T-cell (primary cell): ENCODE results near the gene DPP6. TPM values are rescaled to one million over a fixed set of nuclear protein-coding genes. Genes with fewer than 3 reads are reported as not detected.

ENCODE experiments used
- ATAC-seq, 4 experiments: fragments of 200-7000 bp in 3 of 4; fragments of 150-1000 bp in 1 of 4; cut with Tn5 transposase; replicated peaks in 1 of 4; 1 replicate in 3 of 4; 2 replicates in 1 of 4; pipeline ENCODE4 v1.10.0; 2021; ENCODE audit warnings: moderate library complexity in 3 of 4, mild to moderate bottlenecking in 2 of 4, moderate number of reproducible peaks in 1 of 4
- CTCF ChIA-PET, 2 donors: fragments of 300-600 bp; sonication (Branson Sonifier 250); formaldehyde crosslinking; loops; one replicate each; lab custom pipeline; 2022; ENCODE audit warnings: antibody characterized with exemption in 2 of 2; lab: Charles Lee
- POLR2A ChIA-PET, 2 donors: fragments of 300-600 bp; sonication (Branson Sonifier 250); formaldehyde crosslinking; loops; one replicate each; lab custom pipeline; 2022; ENCODE audit warnings: antibody characterized with exemption in 2 of 2; lab: Charles Lee
- DNase-seq, 35 experiments: peaks; one replicate each; pipeline versions ENCODE4 v3.0.0 to v3.0.0-alpha.2; 2013 to 2023
- H3K27ac ChIP-seq: one replicate; pipeline ENCODE4 v1.5.1; 2013; ENCODE audit warnings: low read length
- H3K27me3 ChIP-seq, 2 experiments: replicated peaks in 1 of 2; 1 replicate in 1 of 2; 2 replicates in 1 of 2; pipeline versions ENCODE4 v1.6.1 to v1.7.0; 2013; ENCODE audit warnings: low read length in 1 of 2, mixed read lengths in 1 of 2; ENCODE audit not compliant: control insufficient read depth in 2 of 2, insufficient read depth in 2 of 2; ENCODE audit errors: extremely low read depth in 1 of 2
- H3K36me3 ChIP-seq, 2 donors: 1 replicate in 1 of 2; 2 replicates in 1 of 2; pipeline versions ENCODE4 v1.6.1 to v1.7.0; 2013; ENCODE audit warnings: low read length in 1 of 2; ENCODE audit not compliant: control insufficient read depth in 2 of 2, insufficient read depth in 1 of 2; ENCODE audit errors: extremely low read depth in 1 of 2
- H3K4me1 ChIP-seq, 2 experiments: 1 replicate in 1 of 2; 2 replicates in 1 of 2; pipeline versions ENCODE4 v1.6.1 to v1.7.0; 2013; ENCODE audit warnings: low read length in 2 of 2, mixed read lengths in 1 of 2; ENCODE audit not compliant: insufficient read depth in 2 of 2, control insufficient read depth in 1 of 2; ENCODE audit errors: extremely low read depth in 1 of 2
- H3K4me3 ChIP-seq, 2 donors: 1 replicate in 1 of 2; 2 replicates in 1 of 2; pipeline versions ENCODE4 v1.5.1 to v1.7.0; 2013; ENCODE audit warnings: mild to moderate bottlenecking in 2 of 2, low read length in 1 of 2, moderate library complexity in 1 of 2; ENCODE audit not compliant: control insufficient read depth in 1 of 2; ENCODE audit errors: extremely low read depth in 1 of 2
- H3K9me3 ChIP-seq: 2 replicates; pipeline ENCODE4 v1.7.0; 2013
- H3K27ac Mint-ChIP-seq, 2 donors: one replicate each; pipeline ENCODE4 v1.8.0; 2020 to 2021; ENCODE audit warnings: mild to moderate bottlenecking in 2 of 2, mixed read lengths in 2 of 2
- H3K27me3 Mint-ChIP-seq, 2 donors: one replicate each; pipeline ENCODE4 v1.8.0; 2021 to 2022; ENCODE audit warnings: mixed read lengths in 2 of 2
- H3K36me3 Mint-ChIP-seq: one replicate; pipeline ENCODE4 v1.8.0; 2021; ENCODE audit warnings: mixed read lengths
- H3K4me1 Mint-ChIP-seq, 3 donors: one replicate each; pipeline ENCODE4 v1.8.0; 2020 to 2022; ENCODE audit warnings: mixed read lengths in 3 of 3, mild to moderate bottlenecking in 1 of 3
- H3K4me3 Mint-ChIP-seq, 3 donors: one replicate each; pipeline ENCODE4 v1.8.0; 2020 to 2022; ENCODE audit warnings: mild to moderate bottlenecking in 3 of 3, mixed read lengths in 3 of 3, moderate library complexity in 3 of 3
- H3K9me3 Mint-ChIP-seq, 3 donors: one replicate each; pipeline ENCODE4 v1.8.0; 2020 to 2022; ENCODE audit warnings: mixed read lengths in 3 of 3
- WGBS: methylation state at CpG from one replicate; pipeline ENCODE4 v1.1.5; 2013; ENCODE audit warnings: missing lambda C conversion rate; ENCODE audit not compliant: insufficient coverage; 5-methylcytosine and 5-hydroxymethylcytosine counted together
- total RNA-seq, 35 experiments: library from RNA in 6 of 35; stranded (reverse) in 6 of 35; fragments of 120-200 nt in 1 of 35; gene quantifications; one replicate each; pipeline versions ENCODE4 v1.2.1 to v1.2.4 and lab custom pipeline; 2013 to 2026

Gene DPP6
- total RNA-seq, 5 donors from 2014 or later (not counting 1 experiment from before 2014, with no cell fraction given): not detected

- Mint-ChIP-seq H3K27ac (no peak overlapping the region), H3K4me3 (no peak overlapping the region), H3K27me3 (peaks cover 9 to 19% of the 10 kb centered on the region in 2 donors), H3K36me3 (no peaks in the 10 kb centered on the region), H3K4me1 (no peaks in the 10 kb centered on the region), H3K9me3 (no peaks in the 10 kb centered on the region)
- 88% methylated on average over 3 of the region's 8 CpGs for WGBS
- Histone ChIP-seq H3K27ac (no peak overlapping the region), H3K27me3 (peaks cover 2 to 16% of the 10 kb centered on the region in 2 experiments), H3K4me1 (no peaks in the 10 kb centered on the region), H3K9me3 (no peaks in the 10 kb centered on the region), H3K4me3 (no peak overlapping the region), H3K36me3 (no peaks in the 10 kb centered on the region)
- no peak for DNase-seq
- ChIA-PET CTCF (no interaction called here), POLR2A (no interaction called here)
- no peak for ATAC-seq
Observed at GRCh38 chr7:154837087-154837486, 784.9 kb downstream of the DPP6 start.

GRCh38 chr7:154837622-154838021 is 785.4 kb downstream of the DPP6 start:
- H3K27me3 ChIP-seq: peaks cover 2 to 16% of the 10 kb centered on the region in 2 experiments
- H3K27ac ChIP-seq: no peak overlapping the region
- Mint-ChIP-seq H3K4me3 (no peak overlapping the region), H3K27me3 (peaks cover 9 to 22% of the 10 kb centered on the region in 2 donors), H3K27ac (no peak overlapping the region), H3K9me3 (no peaks in the 10 kb centered on the region), H3K4me1 (no peaks in the 10 kb centered on the region), H3K36me3 (no peaks in the 10 kb centered on the region)
- POLR2A ChIA-PET: no interaction called here
- no peaks in the 10 kb centered on the region for H3K36me3 ChIP-seq
- ATAC-seq (no peak), DNase-seq (no peak)
- H3K9me3 ChIP-seq: no peaks in the 10 kb centered on the region
- H3K4me1 ChIP-seq: no peaks in the 10 kb centered on the region
- CTCF ChIA-PET: no interaction called here
- WGBS: no CpG with 5 or more reads among the region's 5 CpGs
- no peak overlapping the region for H3K4me3 ChIP-seq

GRCh38 chr7:154840086-154840485 is 787.9 kb downstream of the DPP6 start:
- peaks cover 11 to 31% of the 10 kb centered on the region in 2 donors for H3K27me3 Mint-ChIP-seq
- Histone ChIP-seq H3K4me1 (no peaks in the 10 kb centered on the region), H3K36me3 (no peaks in the 10 kb centered on the region), H3K4me3 (no peak overlapping the region), H3K27me3 (peaks cover 2 to 10% of the 10 kb centered on the region in 2 experiments), H3K9me3 (no peaks in the 10 kb centered on the region), H3K27ac (no peak overlapping the region)
- no peaks in the 10 kb centered on the region for H3K9me3 Mint-ChIP-seq
- ATAC-seq (no peak), DNase-seq (no peak)
- WGBS: 78% methylated on average over 5 of the region's 7 CpGs
- ChIA-PET POLR2A (no interaction called here), CTCF (no interaction called here)
- H3K4me1 Mint-ChIP-seq: no peaks in the 10 kb centered on the region
- H3K4me3 Mint-ChIP-seq: no peak overlapping the region
- H3K27ac Mint-ChIP-seq: no peak overlapping the region
- H3K36me3 Mint-ChIP-seq: no peaks in the 10 kb centered on the region

- CTCF ChIA-PET: no interaction called here
- no peak overlapping the region for H3K27ac Mint-ChIP-seq
- WGBS: 0% methylated on average over 3 of the region's 18 CpGs
Observed at GRCh38 chr7:154841731-154842331, 789.6 kb downstream of the DPP6 start.

GRCh38 chr7:154842591-154842990 is 790.4 kb downstream of the DPP6 start:
- ATAC-seq: no peak
- H3K27me3 Mint-ChIP-seq: peaks cover 11 to 34% of the 10 kb centered on the region in 2 donors

More at GRCh38 chr7:154841731-154842331, 789.6 kb downstream of the DPP6 start:
- ATAC-seq: no peak
- H3K4me1 Mint-ChIP-seq: no peaks in the 10 kb centered on the region
- POLR2A ChIA-PET: no interaction called here
- no peaks in the 10 kb centered on the region for H3K9me3 Mint-ChIP-seq
- H3K27me3 Mint-ChIP-seq: peaks cover 11 to 33% of the 10 kb centered on the region in 2 donors
- Histone ChIP-seq H3K4me3 (no peak overlapping the region), H3K36me3 (no peaks in the 10 kb centered on the region), H3K9me3 (no peaks in the 10 kb centered on the region), H3K27ac (no peak overlapping the region), H3K27me3 (peaks cover 2 to 7% of the 10 kb centered on the region in 2 experiments), H3K4me1 (no peaks in the 10 kb centered on the region)
- no peak overlapping the region for H3K4me3 Mint-ChIP-seq
- DNase-seq: no peak
- H3K36me3 Mint-ChIP-seq: no peaks in the 10 kb centered on the region

GRCh38 chr7:154843670-154844237 is 791.6 kb downstream of the DPP6 start:
- H3K27ac ChIP-seq: no peak overlapping the region
- H3K27ac Mint-ChIP-seq: no peak overlapping the region
- POLR2A ChIA-PET: no interaction called here
- no peaks in the 10 kb centered on the region for H3K36me3 Mint-ChIP-seq
- no peaks in the 10 kb centered on the region for H3K4me1 Mint-ChIP-seq
- no peak for ATAC-seq
- H3K4me3 Mint-ChIP-seq: no peak overlapping the region
- no peaks in the 10 kb centered on the region for H3K9me3 ChIP-seq
- DNase-seq: no peak
- peaks cover 11 to 37% of the 10 kb centered on the region in 2 donors for H3K27me3 Mint-ChIP-seq
- H3K4me3 ChIP-seq: no peak overlapping the region
- 67% methylated on average over 2 of the region's 5 CpGs for WGBS
- no peaks in the 10 kb centered on the region for H3K36me3 ChIP-seq
- CTCF ChIA-PET: no interaction called here
- H3K27me3 ChIP-seq: peaks cover 2 to 3% of the 10 kb centered on the region in 2 experiments
- H3K9me3 Mint-ChIP-seq: peaks cover 0 to 3% (median 0%) of the 10 kb centered on the region in 3 donors
- no peaks in the 10 kb centered on the region for H3K4me1 ChIP-seq

More at GRCh38 chr7:154842591-154842990, 790.4 kb downstream of the DPP6 start:
- CTCF ChIA-PET: no interaction called here
- H3K27ac ChIP-seq: no peak overlapping the region
- H3K9me3 ChIP-seq: no peaks in the 10 kb centered on the region
- H3K36me3 ChIP-seq: no peaks in the 10 kb centered on the region
- 31% methylated on average over 5 of the region's 6 CpGs for WGBS
- peaks cover 2 to 7% of the 10 kb centered on the region in 2 experiments for H3K27me3 ChIP-seq
- Mint-ChIP-seq H3K27ac (no peak overlapping the region), H3K4me1 (no peaks in the 10 kb centered on the region), H3K9me3 (no peaks in the 10 kb centered on the region), H3K36me3 (no peaks in the 10 kb centered on the region), H3K4me3 (no peak overlapping the region)
- DNase-seq: no peak
- H3K4me1 ChIP-seq: no peaks in the 10 kb centered on the region
- no peak overlapping the region for H3K4me3 ChIP-seq
- POLR2A ChIA-PET: no interaction called here
